HG03196 (cell line): ENCODE results near the gene CCT7.
A peak's percentile ranks its signal among the peaks of the same experiment; 100 is the strongest.
"Not testable (repeated sequence)": the region's sequence is repeated elsewhere in the genome, so short reads cannot be mapped to it uniquely, and the experiment has no call there.

Source experiments
- ATAC-seq: cut with Tn5 transposase; IDR thresholded peaks from one replicate; pipeline ENCODE4 v1.9.1; 2021; ENCODE audit not compliant: unreplicated experiment

Gene CCT7

GRCh38 chr2:73233932-73234832, at the start of gene CCT7:
Gene CCT7, plus strand, starts transcription at chr2:73234308. Its CDS starts 71 bp downstream, at chr2:73234379.
- ATAC-seq = peak; percentile 64

- no peak for ATAC-seq
These were observed 48.1 kb upstream of the CCT7 start for GRCh38 chr2:73185965-73186364.

DNA sequence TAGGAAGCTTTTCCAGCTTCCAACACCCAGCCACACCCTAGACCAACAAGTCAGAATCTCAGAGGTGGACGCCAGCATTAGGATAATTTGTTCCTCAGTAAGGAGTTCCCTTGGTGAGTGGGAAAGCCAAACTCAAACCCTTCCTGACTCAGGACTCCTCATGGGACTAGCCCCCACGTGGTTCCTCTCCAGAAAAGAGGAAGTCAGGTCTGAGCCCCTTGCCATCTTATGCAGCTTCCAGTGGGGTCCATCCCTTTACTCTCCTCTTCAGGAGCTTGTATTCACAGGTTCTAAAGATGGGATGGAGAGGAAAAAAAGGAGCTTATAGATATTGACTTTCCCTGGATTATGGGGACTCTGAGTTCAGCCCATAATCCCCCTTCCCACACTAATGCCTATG, 46.6 kb upstream of the CCT7 start:
- ATAC-seq = no peak

DNA sequence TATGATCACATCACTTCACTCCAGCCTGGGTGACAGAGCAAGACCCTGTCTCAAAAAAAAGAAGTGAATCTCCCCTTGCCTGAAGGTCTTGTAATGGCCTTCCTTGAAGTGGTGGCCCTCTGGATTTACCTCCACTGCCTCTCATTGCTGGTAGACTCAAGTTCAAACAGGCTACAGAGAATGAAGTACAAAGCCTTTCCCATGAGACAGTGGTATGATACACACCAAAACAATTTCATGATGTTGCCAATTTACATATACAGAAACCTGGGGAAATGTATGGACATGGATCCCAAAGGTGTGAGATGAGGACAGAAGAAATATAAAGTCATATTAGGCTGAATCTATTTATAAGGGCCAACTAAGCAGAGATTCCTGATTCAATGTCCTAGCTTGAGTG, 36.5 kb upstream of the CCT7 start:
- ATAC-seq = no peak

GRCh38 chr2:73200281-73200680, 33.8 kb upstream of the CCT7 start:
- ATAC-seq = not testable (repeated sequence)

- ATAC-seq = no peak
These were observed 31.7 kb upstream of the CCT7 start, which contains the start of gene NOTO for GRCh38 chr2:73202156-73203054. Gene NOTO, plus strand, starts transcription at chr2:73202574. Its CDS starts 93 bp downstream, at chr2:73202667.

DNA sequence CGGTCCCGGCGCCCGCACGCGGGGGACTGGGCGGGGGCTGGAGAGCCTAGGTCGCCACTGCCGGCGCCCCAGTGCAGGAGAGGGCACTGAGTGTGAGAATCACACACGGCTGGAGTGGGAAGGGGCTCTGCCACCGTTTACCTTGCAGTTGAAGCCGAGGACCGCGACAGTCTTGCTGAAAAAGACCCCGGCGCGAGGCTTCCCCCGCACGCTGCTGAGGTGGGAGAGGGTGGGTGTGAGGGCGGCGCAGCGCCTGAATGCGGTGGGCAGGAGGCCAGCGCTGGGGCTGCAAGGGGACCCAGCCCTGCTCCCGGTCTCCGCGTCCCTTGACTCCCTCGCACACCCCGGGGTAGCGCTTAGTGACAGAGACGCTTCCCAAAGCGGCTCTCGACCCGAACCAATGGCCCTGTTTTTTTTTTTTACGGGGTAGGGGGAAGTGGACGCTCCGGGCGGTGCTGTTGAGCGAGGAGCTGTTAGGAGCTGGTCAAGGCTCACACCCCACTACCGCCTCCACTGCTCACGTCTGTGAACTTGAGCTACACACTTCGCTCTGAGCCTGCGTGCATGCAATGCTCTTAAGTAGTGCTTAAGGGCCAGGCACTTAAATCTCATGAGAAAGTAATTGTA, 30.9 kb upstream of the CCT7 start:
- no peak for ATAC-seq

DNA sequence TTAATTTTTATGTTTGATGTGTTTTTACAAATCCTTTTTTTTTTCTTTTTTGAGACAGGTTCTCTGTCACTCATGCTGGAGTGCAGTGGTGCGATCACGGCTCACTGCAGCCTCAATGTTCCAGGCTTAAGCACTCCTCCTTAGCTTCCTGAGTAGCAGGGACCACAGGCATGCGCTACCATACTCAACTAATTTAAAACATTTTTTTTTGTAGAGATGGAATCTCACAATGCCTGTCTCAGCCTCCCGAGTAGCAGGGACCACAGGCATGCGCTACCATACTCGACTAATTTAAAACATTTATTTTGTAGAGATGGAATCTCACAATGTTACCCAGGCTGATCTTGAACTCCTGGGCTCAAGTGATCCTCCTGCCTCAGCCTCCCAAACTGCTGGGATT, 28.5 kb upstream of the CCT7 start:
- ATAC-seq = no peak

GRCh38 chr2:73208258-73208657, 25.9 kb upstream of the CCT7 start:
- no peak for ATAC-seq

DNA sequence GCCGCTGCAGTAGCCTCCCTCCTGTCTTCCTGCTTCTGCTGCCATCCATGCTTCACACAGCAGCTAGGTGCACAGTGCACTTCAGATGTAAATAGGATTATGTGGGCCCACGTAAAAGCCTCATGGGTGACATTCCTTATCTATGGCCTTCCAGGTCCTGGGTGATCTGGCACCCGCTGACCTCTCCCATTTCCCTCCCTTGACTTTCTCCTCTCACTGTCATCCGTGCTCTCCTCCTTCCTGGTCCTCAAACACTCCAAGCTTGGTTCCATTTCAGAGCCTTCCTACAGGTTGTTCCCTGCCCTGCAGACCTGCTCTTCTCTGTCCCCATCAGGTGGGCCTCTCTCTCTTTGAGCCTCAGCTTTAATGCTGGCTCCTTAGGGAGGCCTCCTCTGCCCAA, 24.1 kb upstream of the CCT7 start:
- ATAC-seq = no peak

- ATAC-seq = no peak
These were observed 23.4 kb upstream of the CCT7 start for GRCh38 chr2:73210696-73211095.

- no peak for ATAC-seq
These were observed 22.0 kb upstream of the CCT7 start for GRCh38 chr2:73212098-73212447.

DNA sequence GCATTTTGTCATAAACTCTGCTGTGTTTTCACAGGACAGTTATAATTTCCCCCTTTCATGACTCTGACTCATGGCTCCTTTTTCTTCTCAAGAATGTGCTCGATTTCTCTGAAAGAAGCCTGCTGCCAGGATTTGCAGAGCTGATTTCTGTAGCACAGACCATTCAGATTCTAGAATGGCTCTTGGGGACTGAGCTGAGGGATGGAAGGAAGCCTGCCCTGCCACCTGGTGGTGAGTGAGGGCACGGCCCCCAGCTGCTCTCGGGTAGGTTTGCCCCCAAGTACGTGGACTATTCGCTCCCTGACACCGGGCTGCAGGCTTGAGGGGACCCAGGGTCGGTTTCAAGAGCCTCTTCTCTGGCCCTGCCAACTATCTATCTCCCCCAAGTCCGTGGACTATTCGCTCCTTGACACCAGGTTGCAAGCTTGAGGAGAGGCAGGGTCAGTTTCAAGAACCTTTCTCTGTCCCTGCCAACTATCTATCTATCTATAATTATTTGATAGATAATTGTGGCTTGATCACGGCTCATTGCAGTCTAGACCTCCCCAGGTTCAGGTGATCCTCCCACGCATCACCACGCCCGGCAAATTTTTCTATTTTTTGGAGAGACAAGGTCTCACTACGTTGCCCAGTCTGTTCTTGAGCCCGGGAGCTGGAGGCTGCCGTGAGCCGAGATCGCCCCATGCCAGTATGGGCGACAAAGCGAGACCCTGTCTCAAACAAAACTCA, 21.5 kb upstream of the CCT7 start:
- peak; percentile 55 for ATAC-seq

GRCh38 chr2:73214120-73215035, 19.7 kb upstream of the CCT7 start, which contains the start of gene SMYD5:
Gene SMYD5, plus strand, starts transcription at chr2:73214245. Its CDS starts 22 bp downstream, at chr2:73214267.
- ATAC-seq = peak; percentile 92

DNA sequence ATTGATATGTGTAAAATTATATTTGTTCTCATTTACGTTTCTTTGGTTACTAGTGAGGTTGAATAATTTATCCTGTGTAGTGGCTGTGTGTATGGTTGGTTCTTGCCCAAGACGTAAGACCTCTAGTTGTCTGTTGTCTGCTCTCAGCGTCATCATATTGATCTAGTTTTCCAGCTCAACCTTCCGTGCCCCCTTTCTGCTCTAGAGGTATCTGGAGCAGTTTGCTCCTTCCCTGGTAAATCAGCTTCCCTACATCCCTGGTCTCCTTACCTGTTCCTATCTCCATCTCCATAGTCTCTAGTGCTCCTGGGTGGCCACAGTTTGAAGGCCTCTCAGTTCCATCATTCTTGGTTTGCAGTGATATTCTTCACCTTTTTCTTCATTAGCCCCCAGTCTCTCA, 18.9 kb upstream of the CCT7 start:
- ATAC-seq = no peak

- no peak for ATAC-seq
These were observed 16.9 kb upstream of the CCT7 start for GRCh38 chr2:73217160-73217559.

GRCh38 chr2:73217826-73218225, 16.3 kb upstream of the CCT7 start:
- ATAC-seq = no peak

DNA sequence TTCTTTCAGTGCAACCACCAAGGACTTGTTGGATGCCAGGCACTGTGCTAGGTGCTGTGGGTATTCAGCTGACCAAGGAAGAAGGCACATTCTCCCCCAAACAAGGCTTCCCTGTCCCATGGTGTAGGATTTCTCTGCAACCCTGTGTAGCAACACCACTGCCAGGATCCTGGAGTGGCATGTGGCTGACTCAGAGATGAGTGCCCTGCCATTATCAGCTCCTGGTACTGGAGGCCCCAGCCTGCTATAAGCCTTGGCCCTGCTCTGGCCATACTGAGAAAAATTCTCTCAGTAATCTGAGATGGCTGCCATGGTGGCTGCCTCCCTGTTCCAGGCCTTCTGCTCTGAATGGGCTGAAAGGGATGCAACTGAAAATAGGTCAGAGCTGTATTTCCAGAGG, 15.8 kb upstream of the CCT7 start:
- no peak for ATAC-seq

DNA sequence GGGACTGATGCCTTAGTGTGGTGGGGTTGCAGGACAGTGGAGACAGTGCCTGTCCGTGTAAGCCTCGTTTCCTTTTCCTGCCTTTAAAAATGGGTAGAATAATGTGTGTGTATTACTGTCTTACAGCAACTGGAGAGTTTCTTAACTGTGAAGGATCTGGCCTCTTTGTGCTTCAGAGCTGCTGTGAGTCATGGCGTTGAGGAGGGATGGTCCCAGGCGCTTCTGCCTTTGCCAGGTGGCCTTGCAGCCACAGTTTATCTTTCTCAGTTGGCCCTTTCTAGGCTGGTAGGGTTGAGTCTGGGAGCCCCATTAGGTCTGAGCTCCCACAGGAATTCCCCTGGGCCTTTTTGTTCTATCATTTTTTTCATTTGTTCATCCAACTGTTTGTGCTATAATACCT, 10.3 kb upstream of the CCT7 start:
- ATAC-seq = no peak
